Hypothalamus (tissue), 51 donors: Measurements from ENCODE around the gene SLC36A4.
"Not testable (repeated sequence)": the region's sequence is repeated elsewhere in the genome, so short reads cannot be mapped to it uniquely, and the experiment has no call there.

ENCODE experiments used
- DNase-seq, 51 donors: peaks; one replicate each; lab custom pipeline; 2025; lab: John Stamatoyannopoulos, UW

The SLC36A4 gene

GRCh38 chr11:93128574-93128973 is 69.2 kb downstream of the SLC36A4 start:
- no peak for DNase-seq

- DNase-seq = no peak
These were observed 74.4 kb downstream of the SLC36A4 start for GRCh38 chr11:93123351-93123898.

- DNase-seq = no peak
These were observed 75.1 kb downstream of the SLC36A4 start for GRCh38 chr11:93122535-93123235.

DNA sequence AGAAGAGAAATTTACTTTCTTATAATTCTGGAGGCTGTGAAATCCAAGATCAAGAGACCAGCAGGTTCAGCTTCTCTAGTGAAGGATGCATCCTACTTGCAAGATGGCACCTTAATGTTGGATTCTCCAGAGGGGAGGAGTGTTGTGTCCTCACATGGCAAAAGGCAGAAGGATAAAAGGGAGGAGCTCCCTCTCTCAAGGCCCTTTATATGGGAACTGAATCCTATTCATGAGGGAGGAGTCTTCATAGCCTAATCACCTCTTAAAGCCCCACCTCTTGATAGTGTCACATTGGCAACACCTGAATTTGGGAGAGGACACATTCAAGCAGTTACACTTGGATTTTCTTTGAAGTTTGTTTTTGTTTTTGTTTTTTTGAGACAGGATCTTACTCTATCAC is 79.5 kb downstream of the SLC36A4 start:
- no peak for DNase-seq

- DNase-seq = no peak
These were observed 80.2 kb downstream of the SLC36A4 start for GRCh38 chr11:93117565-93117964.

DNA sequence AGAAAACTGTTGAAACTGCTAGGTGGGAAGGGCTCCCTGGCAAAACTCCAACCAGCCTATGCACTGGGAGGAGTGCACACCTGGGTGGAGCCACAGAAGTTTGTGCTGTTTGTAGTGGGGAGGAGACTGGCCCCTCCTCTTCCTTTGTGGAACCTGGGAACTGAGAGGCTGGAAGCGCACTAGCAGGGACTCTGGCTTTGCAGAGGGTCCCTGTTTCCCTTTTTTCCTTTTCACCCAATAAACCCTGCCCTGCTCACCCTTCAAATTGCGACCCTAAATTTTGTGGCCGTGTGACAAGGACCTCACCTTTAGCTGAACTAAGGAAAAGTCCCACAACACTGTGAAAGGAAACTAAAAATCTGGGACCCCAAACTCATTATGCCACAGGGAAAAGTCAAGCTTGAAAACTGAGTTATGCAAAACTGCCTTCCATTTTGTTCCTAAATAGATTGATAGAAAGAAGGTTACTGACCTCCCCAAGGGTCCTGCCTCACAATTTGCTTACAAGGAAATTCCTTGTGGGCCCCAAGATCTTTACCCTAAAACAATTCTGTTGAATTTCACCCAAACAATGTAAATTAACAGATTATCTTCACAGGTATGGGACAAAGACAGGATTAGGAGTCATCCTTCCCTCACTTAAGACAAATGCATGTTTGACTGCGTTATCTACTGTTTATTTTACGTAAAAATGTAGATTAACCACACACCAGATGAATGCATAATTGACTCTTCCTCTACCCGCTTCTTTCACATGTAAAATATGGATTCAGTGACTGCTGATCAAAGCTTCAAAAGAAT is 81.0 kb downstream of the SLC36A4 start:
- no peak for DNase-seq

DNA sequence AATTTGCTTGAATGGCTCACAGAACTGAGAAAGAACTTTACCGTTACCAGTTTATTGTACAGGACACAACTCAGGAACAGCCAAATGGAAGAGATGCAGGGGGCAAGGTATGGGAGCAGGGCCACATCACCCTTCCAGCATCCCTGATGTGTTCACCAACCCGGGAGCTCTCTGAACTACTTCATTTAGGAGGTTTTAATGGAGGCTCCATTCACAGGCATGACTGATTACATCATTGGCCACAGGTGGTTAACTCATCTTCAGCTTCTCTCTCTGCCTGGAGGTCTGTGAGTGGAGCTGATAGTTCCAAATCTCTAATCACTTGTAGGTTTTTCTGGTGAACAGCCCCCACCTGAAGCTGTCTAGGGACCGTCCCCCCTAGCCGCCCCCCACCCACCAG is 83.5 kb downstream of the SLC36A4 start:
- DNase-seq = no peak

GRCh38 chr11:93113824-93114223 is 84.0 kb downstream of the SLC36A4 start:
- no peak for DNase-seq

- DNase-seq = not testable (repeated sequence)
These were observed 86.6 kb downstream of the SLC36A4 start for GRCh38 chr11:93111147-93111546.

DNA sequence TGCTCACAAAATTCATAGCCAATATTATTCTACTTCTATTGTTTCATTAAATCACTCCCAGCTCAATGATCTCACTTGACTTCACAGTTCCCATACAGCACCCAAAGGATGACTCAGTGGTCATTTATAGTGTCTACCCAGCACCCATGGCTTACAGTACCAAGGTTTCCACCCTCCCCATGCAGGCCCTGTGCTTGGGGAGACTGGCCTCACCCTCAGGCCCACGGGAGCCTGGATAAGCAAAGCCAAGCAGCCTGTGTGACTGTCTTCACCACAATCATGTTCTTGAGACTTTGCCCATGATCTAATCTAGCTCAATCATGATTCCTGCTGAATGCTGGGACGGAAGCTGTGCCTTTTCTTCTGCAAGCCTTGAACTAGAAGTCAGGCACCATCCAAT is 97.6 kb downstream of the SLC36A4 start:
- DNase-seq = no peak

GRCh38 chr11:93099806-93100205 is 98.0 kb downstream of the SLC36A4 start:
- no peak for DNase-seq
